Spleen (tissue), 11 donors: ENCODE data around the gene DGKE. TPM values are rescaled to one million over a fixed set of nuclear protein-coding genes. Genes with fewer than 3 reads are reported as not detected.
A peak's percentile ranks its signal among the peaks of the same experiment; 100 is the strongest.

Experiments
- DNase-seq: peaks from one replicate; pipeline ENCODE4 v3.0.0-alpha.2; 2020
- H3K27ac ChIP-seq, 8 donors: fragments of 200-600 bp; sonication (generic) in 7 of 8; 1 replicate in 4 of 8; 2 replicates in 4 of 8; pipeline versions ENCODE4 v1.5.0 to v1.8.0; 2016 to 2021; ENCODE audit warnings: inconsistent platforms in 4 of 8, mild to moderate bottlenecking in 4 of 8, moderate library complexity in 1 of 8
- H3K27me3 ChIP-seq, 7 donors: fragments of 200-600 bp; sonication (generic) in 6 of 7; replicated peaks in 1 of 7; 1 replicate in 4 of 7; 2 replicates in 3 of 7; pipeline versions ENCODE4 v1.5.0 to v1.8.0; 2016 to 2021; ENCODE audit warnings: inconsistent platforms in 3 of 7, mild to moderate bottlenecking in 1 of 7
- H3K36me3 ChIP-seq, 6 donors: fragments of 200-600 bp; sonication (generic) in 5 of 6; 1 replicate in 4 of 6; 2 replicates in 2 of 6; pipeline versions ENCODE4 v1.5.0 to v1.8.0; 2016 to 2021; ENCODE audit warnings: inconsistent platforms in 2 of 6
- H3K4me1 ChIP-seq, 6 donors: fragments of 200-600 bp; sonication (generic) in 5 of 6; 1 replicate in 3 of 6; 2 replicates in 3 of 6; pipeline versions ENCODE4 v1.5.0 to v1.8.0; 2016 to 2021; ENCODE audit warnings: inconsistent platforms in 3 of 6
- H3K4me3 ChIP-seq, 8 donors: fragments of 200-600 bp; sonication (generic) in 7 of 8; 1 replicate in 4 of 8; 2 replicates in 4 of 8; pipeline versions ENCODE4 v1.5.0 to v1.8.0; 2016 to 2021; ENCODE audit warnings: inconsistent platforms in 4 of 8, mild to moderate bottlenecking in 4 of 8, moderate library complexity in 2 of 8
- H3K9me3 ChIP-seq, 8 donors: fragments of 200-600 bp; sonication (generic) in 7 of 8; 1 replicate in 4 of 8; 2 replicates in 4 of 8; pipeline versions ENCODE4 v1.5.0 to v1.8.0; 2016 to 2021; ENCODE audit warnings: inconsistent platforms in 4 of 8
- POLR2A ChIP-seq, 3 donors: fragments of 450-650 bp; IDR thresholded peaks; one replicate each; pipeline ENCODE4 v1.5.1; 2017; ENCODE audit warnings: antibody characterized with exemption in 3 of 3, mild to moderate bottlenecking in 1 of 3
- POLR2AphosphoS5 ChIP-seq, 3 donors: sonication (generic); formaldehyde crosslinking; IDR thresholded peaks; one replicate each; pipeline ENCODE4 v1.5.1; 2017; ENCODE audit warnings: antibody characterized with exemption in 3 of 3
- WGBS, 5 donors: extraction: QIAGEN DNeasy Blood & Tissue Kit in 3 of 5; methylation state at CpG; one replicate each; pipeline versions ENCODE4 v1.1.5 to v1.1.7; 2013 to 2018; 5-methylcytosine and 5-hydroxymethylcytosine counted together
- intact Hi-C: fragments of 100-400 bp; cut with DNase I; formaldehyde crosslinking; loops from one replicate; pipeline ENCODE4 v1.15.0; 2023; ENCODE audit warnings: low total_unique reads
- polyA plus RNA-seq, 3 donors: library from polyadenylated mRNA; stranded (reverse); fragments of 200-250 nt; gene quantifications; one replicate each; pipeline ENCODE4 v1.2.1, GENCODE V29; 2013
- total RNA-seq, 7 donors: library from RNA; depleted of rRNA in 3 of 7; stranded (reverse); fragments of >200 nt in 3 of 7; fragmentation: NEBNext Ultra II Directional in 4 of 7; extraction: Animal tissue kit (Norgen Biotek cat#: 25700) in 4 of 7; gene quantifications; one replicate each; pipeline versions ENCODE4 v1.1.0 to v1.2.1, GENCODE V29; 2016 to 2021
- TF ChIP-seq, protein P1 (sequence below), 11 experiments: fragments of 200-600 bp in 7 of 11; fragments of 450-650 bp in 4 of 11; sonication (generic) in 4 of 11; IDR thresholded peaks in 8 of 11; conservative IDR thresholded peaks in 3 of 11; 1 replicate in 7 of 11; 2 replicates in 4 of 11; pipeline versions ENCODE4 v1.4.0 to v1.8.0; 2016 to 2021; ENCODE audit warnings: antibody characterized with exemption in 11 of 11, inconsistent platforms in 4 of 11, mild to moderate bottlenecking in 1 of 11
- donor health status: healthy with polysubstance abuse.
- donor health status: DM: no; HTN: no; CAD: no; lungs with moderate emphysema.
- donor health status: DM: no; HTN: no; CAD: no.
- donor health status: Bipolar disorder and iron deficiency.
- donor health status: healthy.
- donor health status: DM: no; HTN: no; CAD: no.
- donor health status: DM: yes; HTN: yes; CAD: no.

DGKE gene
- total and polyA plus RNA-seq, 10 donors: 2.3 to 37.3 (median 22.2) TPM

DNA sequence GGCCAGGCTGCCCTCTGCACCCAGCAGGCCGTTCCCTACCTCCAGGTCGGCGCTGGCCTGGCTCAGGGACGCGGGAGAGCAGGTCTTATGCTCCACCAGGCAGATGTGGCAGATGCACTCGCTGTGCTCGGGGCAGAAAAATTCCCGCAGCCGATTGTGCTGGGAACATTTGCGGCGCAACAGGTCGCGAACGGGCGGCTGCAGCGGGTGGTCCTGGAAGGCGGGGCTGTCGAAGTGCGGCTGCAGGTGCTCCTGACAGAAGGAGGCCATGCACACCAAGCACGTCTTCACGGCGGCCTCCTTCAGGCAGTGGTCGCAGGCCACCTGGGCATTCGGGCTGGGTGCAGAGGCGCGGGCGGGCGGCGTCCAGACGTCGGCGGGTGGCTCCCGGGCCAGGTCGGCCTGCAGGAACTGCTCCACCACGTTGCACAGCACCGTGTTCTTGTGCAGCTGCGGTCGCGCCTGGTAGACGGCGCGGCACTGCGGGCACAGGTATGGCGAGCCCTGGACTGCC lies 79.5 kb downstream of the DGKE start:
- no peak for DNase-seq
- WGBS, 5 donors: 0 to 2% (median 1%) methylated on average over 22 to 44 of the region's 44 CpGs
- intact Hi-C loops: no loop called here
- H3K36me3 ChIP-seq: peaks cover 0 to 28% (median 0%) of the 10 kb centered on the region in 6 donors
- no peaks in the 10 kb centered on the region for H3K27me3 ChIP-seq
- H3K4me3 ChIP-seq: peak overlapping the region; percentile 74 to 99 (median 92)
- peak overlapping the region; percentile 93 to 98 (median 96) for H3K27ac ChIP-seq
- peaks cover 45 to 85% (median 68%) of the 10 kb centered on the region in 6 donors for H3K4me1 ChIP-seq
- peaks cover 0 to 12% (median 2%) of the 10 kb centered on the region in 8 donors for H3K9me3 ChIP-seq
- TF ChIP-seq POLR2A (IDR thresholded peaks at IDR 0.05): no peak

DNA sequence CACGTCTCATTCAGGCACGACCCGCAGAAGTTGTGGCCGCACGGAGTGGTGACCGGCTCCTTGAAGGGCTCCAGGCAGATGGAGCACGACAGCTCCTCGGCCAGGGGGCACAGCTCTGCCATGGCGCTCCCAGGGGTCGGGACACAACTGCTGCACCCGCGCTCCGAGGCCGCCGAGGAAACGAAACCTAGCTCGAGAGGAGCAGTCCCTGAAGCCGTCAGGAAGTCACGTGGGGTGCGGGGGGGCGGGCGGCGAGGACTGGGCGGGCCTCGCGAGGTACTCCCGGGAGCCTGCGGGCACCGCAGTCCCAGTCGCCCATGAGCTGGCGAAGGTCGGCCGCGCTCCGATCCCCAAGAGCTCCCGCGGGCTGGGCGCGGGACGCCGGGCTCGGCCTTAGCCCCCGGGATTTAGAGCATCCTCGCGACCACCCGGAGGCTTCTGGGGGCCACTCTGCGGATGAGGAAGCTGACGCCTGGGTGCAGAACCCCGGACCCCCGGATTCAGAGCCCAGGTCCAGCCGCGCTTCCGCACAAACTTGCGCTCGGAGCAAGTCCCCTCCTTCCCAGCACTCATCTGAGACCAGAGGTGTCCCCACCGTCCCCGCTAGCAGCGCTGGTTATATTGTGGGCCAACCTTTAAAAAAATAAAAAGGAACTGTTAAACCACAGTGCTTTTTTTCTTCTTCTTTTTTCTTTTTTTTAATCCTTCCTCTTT lies 80.1 kb downstream of the DGKE start, which contains the start of gene TRIM25:
TRIM25 (minus strand) TSS at position 183 of the 714 bp plus-strand sequence; CDS start at position 122, 61 bp downstream.
- intact Hi-C loops: no loop called here
- TF ChIP-seq POLR2A (IDR thresholded peaks at IDR 0.05) (peak; percentile 58 to 96 (median 67)), POLR2AphosphoS5 (IDR thresholded peaks at IDR 0.05) (peak; percentile 95 to 98 (median 97))
- TF ChIP-seq, protein P1, sequence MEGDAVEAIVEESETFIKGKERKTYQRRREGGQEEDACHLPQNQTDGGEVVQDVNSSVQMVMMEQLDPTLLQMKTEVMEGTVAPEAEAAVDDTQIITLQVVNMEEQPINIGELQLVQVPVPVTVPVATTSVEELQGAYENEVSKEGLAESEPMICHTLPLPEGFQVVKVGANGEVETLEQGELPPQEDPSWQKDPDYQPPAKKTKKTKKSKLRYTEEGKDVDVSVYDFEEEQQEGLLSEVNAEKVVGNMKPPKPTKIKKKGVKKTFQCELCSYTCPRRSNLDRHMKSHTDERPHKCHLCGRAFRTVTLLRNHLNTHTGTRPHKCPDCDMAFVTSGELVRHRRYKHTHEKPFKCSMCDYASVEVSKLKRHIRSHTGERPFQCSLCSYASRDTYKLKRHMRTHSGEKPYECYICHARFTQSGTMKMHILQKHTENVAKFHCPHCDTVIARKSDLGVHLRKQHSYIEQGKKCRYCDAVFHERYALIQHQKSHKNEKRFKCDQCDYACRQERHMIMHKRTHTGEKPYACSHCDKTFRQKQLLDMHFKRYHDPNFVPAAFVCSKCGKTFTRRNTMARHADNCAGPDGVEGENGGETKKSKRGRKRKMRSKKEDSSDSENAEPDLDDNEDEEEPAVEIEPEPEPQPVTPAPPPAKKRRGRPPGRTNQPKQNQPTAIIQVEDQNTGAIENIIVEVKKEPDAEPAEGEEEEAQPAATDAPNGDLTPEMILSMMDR (IDR thresholded peaks at IDR 0.05 in 8 of 11, conservative IDR thresholded peaks at IDR 0.05 in 3 of 11): peak in 3 of 11 experiments; percentile 7 to 33 (median 12)
- peaks cover 0 to 22% (median 0%) of the 10 kb centered on the region in 6 donors for H3K36me3 ChIP-seq
- WGBS, 5 donors: 0 to 1% (median 0%) methylated on average over 19 to 58 of the region's 58 CpGs
- peak within 1 kb of the TSS; percentile 74 to 99 (median 92) for H3K4me3 ChIP-seq
- DNase-seq: peak; percentile 98
- no peaks in the 10 kb centered on the region for H3K27me3 ChIP-seq
- peaks cover 40 to 81% (median 62%) of the 10 kb centered on the region in 6 donors for H3K4me1 ChIP-seq
- peaks cover 0 to 12% (median 2%) of the 10 kb centered on the region in 8 donors for H3K9me3 ChIP-seq
- H3K27ac ChIP-seq: peak within 1 kb of the TSS; percentile 93 to 98 (median 96)

DNA sequence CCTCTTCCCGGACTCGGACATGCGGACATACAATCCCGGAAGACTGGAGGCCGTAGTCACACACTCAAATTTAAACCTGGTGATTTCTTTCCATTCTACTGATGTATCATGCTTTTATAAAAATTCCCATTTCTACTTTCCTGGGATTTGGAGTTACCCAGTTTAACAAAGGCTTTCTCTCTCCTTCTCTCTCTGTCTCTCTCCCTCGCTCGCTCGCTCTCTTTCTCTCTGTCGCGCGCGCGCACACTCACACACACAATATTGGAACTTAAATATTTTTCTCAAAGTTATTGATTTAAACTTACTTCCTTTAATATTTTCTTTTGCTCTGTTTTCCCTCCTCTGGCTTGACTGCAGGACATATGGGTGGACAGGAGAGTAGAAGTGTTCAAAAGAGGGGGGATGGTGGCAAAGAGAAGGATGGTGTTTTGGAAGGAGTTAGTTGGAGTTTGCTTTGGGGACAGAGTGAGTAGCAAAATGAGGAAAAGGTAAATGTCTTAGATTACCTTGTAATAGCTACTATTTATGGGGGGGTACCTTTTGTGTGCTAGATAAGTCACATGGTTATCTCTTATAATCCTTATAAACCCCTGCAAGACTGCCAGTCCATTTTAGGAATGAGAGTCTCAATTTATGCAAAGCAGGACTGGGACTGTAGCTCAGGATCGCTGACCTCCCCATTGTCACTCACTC lies 80.8 kb downstream of the DGKE start:
- intact Hi-C loops: no loop called here
- H3K36me3 ChIP-seq: peaks cover 0 to 18% (median 0%) of the 10 kb centered on the region in 6 donors
- H3K4me1 ChIP-seq: peaks cover 33 to 74% (median 55%) of the 10 kb centered on the region in 6 donors
- H3K4me3 ChIP-seq: peak overlapping the region; percentile 74 to 99 (median 92)
- no peaks in the 10 kb centered on the region for H3K27me3 ChIP-seq
- peaks cover 0 to 12% (median 2%) of the 10 kb centered on the region in 8 donors for H3K9me3 ChIP-seq
- no peak for TF ChIP-seq POLR2A (IDR thresholded peaks at IDR 0.05)
- no peak for DNase-seq
- H3K27ac ChIP-seq: peak overlapping the region; percentile 93 to 98 (median 96)
- 6 to 10% (median 9%) methylated on average over 14 of the region's 14 CpGs for WGBS, 5 donors

DNA sequence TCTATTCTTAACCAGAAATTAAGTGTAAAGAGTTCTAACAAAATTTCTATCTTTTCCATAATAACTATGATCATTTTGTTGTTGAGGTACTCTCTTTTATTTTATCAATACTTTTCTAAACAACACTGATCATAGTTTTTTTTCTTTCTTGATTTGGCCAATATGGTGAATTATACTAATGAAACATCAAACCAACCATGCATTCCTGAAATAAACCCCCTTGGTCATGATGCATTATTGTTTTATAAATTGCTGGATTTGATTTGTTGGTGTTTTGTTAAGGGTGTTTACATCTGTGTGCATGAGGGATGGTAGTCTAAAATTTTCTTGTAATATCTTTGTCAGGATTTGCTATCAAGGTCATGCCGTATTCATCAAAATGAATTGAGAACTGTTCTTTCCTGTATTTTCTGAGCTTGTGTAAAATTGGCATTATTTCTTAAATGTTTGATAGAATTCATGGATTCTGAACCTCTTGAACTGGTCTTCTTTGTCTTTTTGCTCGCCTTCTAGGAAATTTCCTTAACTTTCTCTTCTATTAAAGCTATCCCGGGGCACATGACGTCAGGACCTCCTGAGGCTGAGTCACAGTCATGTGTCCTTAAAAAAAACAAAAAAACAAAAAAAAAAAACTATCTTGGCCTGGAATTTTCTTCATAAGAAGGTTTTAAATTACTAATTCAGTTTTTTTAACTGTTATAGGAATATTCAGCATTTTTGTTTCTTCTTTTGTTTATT lies 83.8 kb downstream of the DGKE start:
- intact Hi-C loops: no loop called here
- DNase-seq: no peak
- H3K36me3 ChIP-seq: no peaks in the 10 kb centered on the region
- H3K27ac ChIP-seq: peak overlapping the region in 5 of 8 donors; percentile 57 to 98 (median 94)
- WGBS, 5 donors: 87 to 93% (median 89%) methylated on average over 4 of the region's 4 CpGs
- no peak overlapping the region for H3K4me3 ChIP-seq
- TF ChIP-seq POLR2AphosphoS5 (IDR thresholded peaks at IDR 0.05) (no peak), POLR2A (IDR thresholded peaks at IDR 0.05) (no peak)
- TF ChIP-seq, protein P1 (IDR thresholded peaks at IDR 0.05 in 8 of 11, conservative IDR thresholded peaks at IDR 0.05 in 3 of 11): no peak
- peaks cover 6 to 44% (median 25%) of the 10 kb centered on the region in 6 donors for H3K4me1 ChIP-seq
- H3K27me3 ChIP-seq: no peaks in the 10 kb centered on the region
- H3K9me3 ChIP-seq: peaks cover 0 to 12% (median 2%) of the 10 kb centered on the region in 8 donors
